Thyroid gland (tissue), 4 donors: ENCODE data around the gene RABIF. TPM values are rescaled to one million over a fixed set of nuclear protein-coding genes. Genes with fewer than 3 reads are reported as not detected.
"Not testable (repeated sequence)": the region's sequence is repeated elsewhere in the genome, so short reads cannot be mapped to it uniquely, and the experiment has no call there.

Experiments
- DNase-seq, 2 donors: peaks; one replicate each; pipeline ENCODE4 v3.0.0-alpha.2; 2019
- H3K27ac ChIP-seq, 3 donors: fragments of 200-600 bp; sonication (generic); 1 replicate in 2 of 3; 2 replicates in 1 of 3; pipeline ENCODE4 v1.5.1; 2016 to 2019; ENCODE audit warnings: mild to moderate bottlenecking in 1 of 3, moderate library complexity in 1 of 3
- H3K27me3 ChIP-seq: fragments of 200-600 bp; sonication (generic); one replicate; pipeline ENCODE4 v1.5.1; 2019
- H3K36me3 ChIP-seq, 2 donors: fragments of 200-600 bp; sonication (generic); one replicate each; pipeline ENCODE4 v1.5.1; 2016 to 2019
- H3K4me1 ChIP-seq, 2 donors: fragments of 200-600 bp; sonication (generic); one replicate each; pipeline ENCODE4 v1.5.1; 2017 to 2019
- H3K4me3 ChIP-seq, 3 donors: fragments of 200-600 bp; sonication (generic); replicated peaks in 1 of 3; 1 replicate in 2 of 3; 2 replicates in 1 of 3; pipeline ENCODE4 v1.5.1; 2016; ENCODE audit warnings: mild to moderate bottlenecking in 1 of 3
- H3K9me3 ChIP-seq: fragments of 200-600 bp; sonication (generic); one replicate; pipeline ENCODE4 v1.5.1; 2017
- POLR2A ChIP-seq, 2 donors: fragments of 450-650 bp; IDR thresholded peaks; one replicate each; pipeline ENCODE4 v1.6.1; 2017; ENCODE audit warnings: antibody characterized with exemption in 2 of 2, mild to moderate bottlenecking in 2 of 2, moderate library complexity in 1 of 2
- WGBS, 2 donors: methylation state at CpG; one replicate each; pipeline ENCODE4 v1.1.5; 2017; 5-methylcytosine and 5-hydroxymethylcytosine counted together
- intact Hi-C: fragments of 100-400 bp; cut with DNase I; formaldehyde crosslinking; loops from one replicate; pipeline ENCODE4 v1.15.1; 2023
- total RNA-seq, 4 donors: library from RNA; depleted of rRNA; stranded (reverse); fragments of >200 nt; gene quantifications; one replicate each; pipeline ENCODE4 v1.2.3, GENCODE V29; 2016
- TF ChIP-seq, protein P1 (sequence below), 6 experiments: fragments of 200-600 bp in 3 of 6; fragments of 450-650 bp in 3 of 6; sonication (generic) in 3 of 6; IDR thresholded peaks; one replicate each; pipeline ENCODE4 v1.5.1; 2016 to 2019; ENCODE audit warnings: antibody characterized with exemption in 6 of 6, mild to moderate bottlenecking in 2 of 6, inconsistent platforms in 1 of 6, moderate library complexity in 1 of 6

RABIF gene
- total RNA-seq, 4 donors from 2014 or later = 6.1 to 10.7 (median 7.8) TPM

- no peak overlapping the region for H3K27ac ChIP-seq
- no peaks in the 10 kb centered on the region for H3K4me1 ChIP-seq
- peaks cover 29 to 56% of the 10 kb centered on the region in 2 donors for H3K36me3 ChIP-seq
- no peak overlapping the region for H3K4me3 ChIP-seq
- H3K27me3 ChIP-seq = no peaks in the 10 kb centered on the region
- no peak for DNase-seq
- 86 to 92% methylated on average over 1 of the region's 1 CpG for WGBS, 2 donors
- TF ChIP-seq, protein P1, sequence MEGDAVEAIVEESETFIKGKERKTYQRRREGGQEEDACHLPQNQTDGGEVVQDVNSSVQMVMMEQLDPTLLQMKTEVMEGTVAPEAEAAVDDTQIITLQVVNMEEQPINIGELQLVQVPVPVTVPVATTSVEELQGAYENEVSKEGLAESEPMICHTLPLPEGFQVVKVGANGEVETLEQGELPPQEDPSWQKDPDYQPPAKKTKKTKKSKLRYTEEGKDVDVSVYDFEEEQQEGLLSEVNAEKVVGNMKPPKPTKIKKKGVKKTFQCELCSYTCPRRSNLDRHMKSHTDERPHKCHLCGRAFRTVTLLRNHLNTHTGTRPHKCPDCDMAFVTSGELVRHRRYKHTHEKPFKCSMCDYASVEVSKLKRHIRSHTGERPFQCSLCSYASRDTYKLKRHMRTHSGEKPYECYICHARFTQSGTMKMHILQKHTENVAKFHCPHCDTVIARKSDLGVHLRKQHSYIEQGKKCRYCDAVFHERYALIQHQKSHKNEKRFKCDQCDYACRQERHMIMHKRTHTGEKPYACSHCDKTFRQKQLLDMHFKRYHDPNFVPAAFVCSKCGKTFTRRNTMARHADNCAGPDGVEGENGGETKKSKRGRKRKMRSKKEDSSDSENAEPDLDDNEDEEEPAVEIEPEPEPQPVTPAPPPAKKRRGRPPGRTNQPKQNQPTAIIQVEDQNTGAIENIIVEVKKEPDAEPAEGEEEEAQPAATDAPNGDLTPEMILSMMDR (IDR thresholded peaks at IDR 0.05) = no peak
- TF ChIP-seq POLR2A (IDR thresholded peaks at IDR 0.05) = no peak
- no peaks in the 10 kb centered on the region for H3K9me3 ChIP-seq
- intact Hi-C loops = no loop called here
Measured at GRCh38 chr1:202909494-202909893, 20.5 kb upstream of the RABIF start.

GRCh38 chr1:202908998-202909397 lies 20.0 kb upstream of the RABIF start:
- Histone ChIP-seq H3K4me3 (no peak overlapping the region), H3K4me1 (no peaks in the 10 kb centered on the region), H3K27ac (no peak overlapping the region), H3K27me3 (no peaks in the 10 kb centered on the region), H3K36me3 (peaks cover 24 to 51% of the 10 kb centered on the region in 2 donors), H3K9me3 (no peaks in the 10 kb centered on the region)
- intact Hi-C loops = no loop called here
- TF ChIP-seq, protein P1 (IDR thresholded peaks at IDR 0.05) = no peak
- TF ChIP-seq POLR2A (IDR thresholded peaks at IDR 0.05) = no peak
- 96 to 98% methylated on average over 6 of the region's 6 CpGs for WGBS, 2 donors
- DNase-seq = no peak

DNA sequence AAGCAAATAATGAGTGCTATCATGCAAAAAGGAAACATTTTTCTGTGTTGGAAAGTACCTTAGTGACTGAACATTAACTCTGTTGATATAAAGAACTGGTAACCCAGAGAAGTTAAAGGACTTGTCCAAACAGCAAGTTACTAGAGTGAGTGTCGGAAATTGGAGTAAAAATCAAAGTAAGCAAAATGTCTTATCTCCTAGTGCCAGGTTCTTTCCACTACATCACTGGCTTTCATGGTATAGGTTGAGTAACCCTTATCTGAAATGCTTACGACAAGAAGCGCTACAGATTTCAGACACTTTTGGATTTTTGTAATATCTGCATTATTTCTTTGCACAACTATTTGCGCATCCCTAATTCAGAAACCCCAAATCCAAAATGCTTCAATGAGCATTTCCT lies 16.4 kb upstream of the RABIF start:
- no peak overlapping the region for H3K4me3 ChIP-seq
- TF ChIP-seq, protein P1 (IDR thresholded peaks at IDR 0.05) = no peak
- no peak for TF ChIP-seq POLR2A (IDR thresholded peaks at IDR 0.05)
- no peaks in the 10 kb centered on the region for H3K4me1 ChIP-seq
- H3K36me3 ChIP-seq = peaks cover 16 to 46% of the 10 kb centered on the region in 2 donors
- no peak for DNase-seq
- no peak overlapping the region for H3K27ac ChIP-seq
- no peaks in the 10 kb centered on the region for H3K9me3 ChIP-seq
- 59 to 87% methylated on average over 4 of the region's 4 CpGs for whole genome bisulfite sequencing, 2 donors
- intact Hi-C loops = no loop called here
- H3K27me3 ChIP-seq = no peaks in the 10 kb centered on the region

GRCh38 chr1:202903808-202904207 lies 14.9 kb upstream of the RABIF start:
- H3K4me1 ChIP-seq, intact Hi-C loops, H3K27ac ChIP-seq, DNase-seq, H3K27me3 ChIP-seq, H3K4me3 ChIP-seq, H3K9me3 ChIP-seq: not testable (repeated sequence)
- 83 to 99% methylated on average over 5 of the region's 5 CpGs for WGBS, 2 donors
- peaks cover 13 to 33% of the 10 kb centered on the region in 2 donors for H3K36me3 ChIP-seq

DNA sequence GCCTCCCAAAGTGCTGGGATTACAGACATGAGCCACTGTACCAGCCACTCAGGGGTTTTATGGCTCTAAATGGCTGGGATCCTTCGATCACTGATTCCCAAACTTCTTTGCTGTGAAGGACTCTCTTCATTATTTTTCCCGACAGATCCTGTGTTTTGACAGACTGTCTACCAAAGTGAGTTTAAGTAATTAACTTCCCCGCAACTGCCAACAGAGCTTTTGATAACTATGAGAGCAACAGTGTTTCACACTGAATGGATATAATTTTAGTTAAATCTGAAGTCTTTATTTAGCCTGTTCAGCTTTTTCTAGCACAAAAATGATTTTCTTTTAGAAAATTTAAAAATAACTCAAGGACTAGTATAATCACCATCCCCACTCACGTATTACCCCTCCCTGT lies 12.6 kb upstream of the RABIF start:
- H3K4me1 ChIP-seq = no peaks in the 10 kb centered on the region
- H3K4me3 ChIP-seq = no peak overlapping the region
- H3K27me3 ChIP-seq = no peaks in the 10 kb centered on the region
- H3K36me3 ChIP-seq = peaks cover 4 to 21% of the 10 kb centered on the region in 2 donors
- no peak for DNase-seq
- H3K9me3 ChIP-seq = no peaks in the 10 kb centered on the region
- intact Hi-C loops = no loop called here
- 94 to 95% methylated on average over 4 of the region's 4 CpGs for WGBS, 2 donors
- no peak overlapping the region for H3K27ac ChIP-seq
- TF ChIP-seq, protein P1 (IDR thresholded peaks at IDR 0.05) = no peak
- TF ChIP-seq POLR2A (IDR thresholded peaks at IDR 0.05) = no peak

- WGBS, 2 donors = 96% methylated on average over 7 of the region's 7 CpGs
- no peak for DNase-seq
- H3K9me3 ChIP-seq = no peaks in the 10 kb centered on the region
- H3K27ac ChIP-seq = no peak overlapping the region
- peaks cover 47 to 49% of the 10 kb centered on the region in 2 donors for H3K36me3 ChIP-seq
- H3K4me3 ChIP-seq = no peak overlapping the region
- TF ChIP-seq, protein P1 (IDR thresholded peaks at IDR 0.05) = no peak
- no peak for TF ChIP-seq POLR2A (IDR thresholded peaks at IDR 0.05)
- no peaks in the 10 kb centered on the region for H3K27me3 ChIP-seq
- H3K4me1 ChIP-seq = peaks cover 7 to 11% of the 10 kb centered on the region in 2 donors
- intact Hi-C loops = no loop called here
Measured at GRCh38 chr1:202892501-202892900, 3.6 kb upstream of the RABIF start.
